Karpas-422 (cell line): ENCODE measurements around the gene POU6F2. TPM values are rescaled to one million over a fixed set of nuclear protein-coding genes. Genes with fewer than 3 reads are reported as not detected.
A peak's percentile ranks its signal among the peaks of the same experiment; 100 is the strongest.

Experiments used
- DNase-seq: peaks from one replicate; pipeline ENCODE4 v3.0.0-alpha.2; 2015
- H2AFZ ChIP-seq: fragments of 200-600 bp; sonication (generic); 2 replicates; pipeline ENCODE4 v1.6.1; 2014; ENCODE audit warnings: antibody characterized with exemption, low read length, mixed read lengths
- H3K27ac ChIP-seq: fragments of 200-600 bp; sonication (generic); 2 replicates; pipeline ENCODE4 v1.5.1; 2014; ENCODE audit warnings: mild to moderate bottlenecking, low read length, moderate library complexity
- H3K27me3 ChIP-seq: fragments of 200-600 bp; sonication (generic); 2 replicates; pipeline ENCODE4 v1.6.1; 2014; ENCODE audit warnings: low read length, mixed read lengths
- H3K36me3 ChIP-seq: fragments of 200-600 bp; sonication (generic); 2 replicates; pipeline ENCODE4 v1.6.1; 2014; ENCODE audit warnings: low read length, mixed read lengths; ENCODE audit not compliant: insufficient read depth
- H3K4me1 ChIP-seq: fragments of 200-600 bp; sonication (generic); 2 replicates; pipeline ENCODE4 v1.6.1; 2014; ENCODE audit warnings: mild to moderate bottlenecking, low read length, mixed read lengths
- H3K4me2 ChIP-seq: fragments of 200-600 bp; sonication (generic); 2 replicates; pipeline ENCODE4 v1.6.1; 2014; ENCODE audit warnings: low read length, low read depth, mild to moderate bottlenecking; ENCODE audit not compliant: poor library complexity, severe bottlenecking
- H3K4me3 ChIP-seq: fragments of 200-600 bp; sonication (generic); 2 replicates; pipeline ENCODE4 v1.5.1; 2014; ENCODE audit warnings: mild to moderate bottlenecking, antibody characterized with exemption, low read length, mixed read lengths
- H3K79me2 ChIP-seq: fragments of 200-600 bp; sonication (generic); 2 replicates; pipeline ENCODE4 v1.6.1; 2014; ENCODE audit warnings: mild to moderate bottlenecking, low read length, mixed read lengths
- H3K9ac ChIP-seq: fragments of 200-600 bp; sonication (generic); 2 replicates; pipeline ENCODE4 v1.6.0; 2014; ENCODE audit warnings: low read length
- H3K9me2 ChIP-seq: fragments of 200-600 bp; sonication (generic), shearing (Covaris generic); replicated peaks from 2 replicates; pipeline ENCODE4 v1.6.0; 2014; ENCODE audit warnings: mild to moderate bottlenecking, low read length, moderate library complexity; ENCODE audit not compliant: insufficient read depth
- H3K9me3 ChIP-seq: fragments of 300-700, 200-600 bp; sonication (generic); 2 replicates; pipeline ENCODE4 v1.6.1; 2014; ENCODE audit warnings: low read length, mixed read lengths
- H4K20me1 ChIP-seq: fragments of 200-600 bp; sonication (generic); 2 replicates; pipeline ENCODE4 v1.6.1; 2014; ENCODE audit warnings: mild to moderate bottlenecking, antibody characterized with exemption, low read length, low read depth; ENCODE audit not compliant: insufficient read depth
- total RNA-seq: library from RNA; depleted of rRNA; stranded (reverse); fragments of >200 nt; shearing (Covaris generic); gene quantifications from 2 replicates; pipeline ENCODE4 v1.2.3, GENCODE V29; 2014; ENCODE audit warnings: low replicate concordance

Gene POU6F2
- total RNA-seq, 1 experiment from 2014 or later = not detected

DNA sequence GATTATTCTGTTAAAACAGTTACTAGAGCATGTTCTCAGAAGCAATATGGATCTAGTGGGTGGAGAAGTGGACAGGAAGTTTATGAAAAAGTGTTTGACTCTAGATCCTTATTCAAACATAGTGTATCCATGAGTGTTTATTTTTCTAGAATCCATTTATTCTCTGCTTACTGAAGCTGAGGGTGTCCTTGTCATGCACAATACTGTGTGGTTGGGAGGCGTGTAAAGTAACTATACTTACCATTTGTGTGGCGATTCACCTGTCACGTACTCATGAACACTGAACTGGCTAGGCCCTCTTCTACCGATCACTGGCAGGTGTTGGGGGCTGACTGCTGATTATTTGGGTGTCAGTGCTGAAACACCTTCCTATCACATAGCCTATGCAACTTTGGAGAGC, 74.0 kb downstream of the POU6F2 start:
- Histone ChIP-seq H3K79me2 (no peaks in the 10 kb centered on the region), H4K20me1 (no peaks in the 10 kb centered on the region), H3K9me3 (no peaks in the 10 kb centered on the region), H3K4me1 (no peaks in the 10 kb centered on the region), H2AFZ (no peak overlapping the region), H3K4me3 (no peak overlapping the region), H3K9ac (no peak overlapping the region), H3K36me3 (no peaks in the 10 kb centered on the region), H3K27ac (no peak overlapping the region), H3K4me2 (no peak overlapping the region), H3K9me2 (no peaks in the 10 kb centered on the region), H3K27me3 (no peaks in the 10 kb centered on the region)
- DNase-seq = no peak

DNA sequence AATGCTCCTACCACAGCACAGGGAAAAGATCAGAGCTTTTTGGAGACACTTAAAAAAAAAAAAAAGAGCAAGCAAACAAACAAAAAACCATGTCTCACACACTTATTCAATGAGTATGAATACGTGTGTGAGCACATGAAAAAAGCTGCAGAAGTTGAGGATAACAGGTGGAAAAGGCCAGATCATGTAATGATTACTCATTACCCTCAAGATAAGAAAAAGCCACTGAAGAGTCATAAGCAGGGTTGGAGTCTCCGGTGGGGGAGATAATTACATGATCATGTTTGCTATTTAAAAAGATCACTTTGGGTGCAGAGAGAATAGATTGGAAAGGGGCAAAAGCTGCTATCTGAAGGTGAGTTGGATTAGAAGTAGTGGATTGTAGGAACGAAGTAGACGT, 77.0 kb downstream of the POU6F2 start:
- H3K36me3 ChIP-seq = no peaks in the 10 kb centered on the region
- no peaks in the 10 kb centered on the region for H3K4me1 ChIP-seq
- no peaks in the 10 kb centered on the region for H3K79me2 ChIP-seq
- H4K20me1 ChIP-seq = no peaks in the 10 kb centered on the region
- H2AFZ ChIP-seq = no peak overlapping the region
- no peaks in the 10 kb centered on the region for H3K9me3 ChIP-seq
- H3K4me2 ChIP-seq = no peak overlapping the region
- H3K9ac ChIP-seq = no peak overlapping the region
- no peak overlapping the region for H3K4me3 ChIP-seq
- no peaks in the 10 kb centered on the region for H3K27me3 ChIP-seq
- no peaks in the 10 kb centered on the region for H3K9me2 ChIP-seq
- no peak overlapping the region for H3K27ac ChIP-seq
- no peak for DNase-seq

DNA sequence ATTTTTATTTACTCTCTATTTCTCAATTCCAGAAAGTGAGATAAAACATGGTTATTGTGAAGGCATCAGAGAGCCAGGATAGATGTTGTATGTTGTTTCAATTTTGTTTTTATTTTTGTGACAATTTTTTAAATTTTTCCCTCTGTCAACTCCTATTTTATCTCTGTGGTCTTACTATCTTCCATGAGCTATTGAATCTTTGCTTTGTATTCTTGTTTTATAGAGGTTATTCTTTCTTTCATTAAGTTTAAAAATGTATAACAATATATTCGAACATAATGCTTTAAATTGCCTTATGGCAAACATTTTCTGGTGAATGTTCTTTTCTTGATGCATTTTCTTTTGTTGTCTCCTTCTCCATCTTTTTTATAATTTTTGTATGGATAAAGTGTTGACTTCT, 78.4 kb downstream of the POU6F2 start:
- Histone ChIP-seq H3K4me3 (no peak overlapping the region), H3K9ac (no peak overlapping the region), H3K4me1 (no peaks in the 10 kb centered on the region), H3K9me3 (no peaks in the 10 kb centered on the region), H3K27ac (no peak overlapping the region), H3K79me2 (no peaks in the 10 kb centered on the region), H3K27me3 (no peaks in the 10 kb centered on the region), H4K20me1 (no peaks in the 10 kb centered on the region), H2AFZ (no peak overlapping the region), H3K36me3 (no peaks in the 10 kb centered on the region), H3K9me2 (no peaks in the 10 kb centered on the region), H3K4me2 (no peak overlapping the region)
- DNase-seq = no peak

DNA sequence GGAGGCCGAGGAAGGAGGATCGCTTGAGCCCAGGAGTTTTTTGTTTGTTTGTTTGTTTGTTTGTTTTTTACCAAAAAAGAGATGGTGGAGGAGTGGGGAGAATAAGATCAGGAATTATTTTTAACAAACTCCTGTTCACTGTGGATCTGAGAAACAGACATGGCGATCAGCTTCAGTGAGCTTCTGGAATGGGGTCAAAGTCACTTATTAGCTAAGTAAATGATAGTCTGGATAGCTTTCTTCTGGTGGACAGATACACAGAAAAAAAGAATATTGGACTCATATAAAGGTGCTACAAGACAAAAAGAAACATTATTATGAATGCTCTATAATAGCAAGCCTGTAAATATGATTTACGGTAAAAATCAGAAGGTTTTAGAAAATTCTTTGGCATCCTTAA, 85.1 kb downstream of the POU6F2 start:
- Histone ChIP-seq H3K9ac (no peak overlapping the region), H4K20me1 (no peaks in the 10 kb centered on the region), H3K36me3 (no peaks in the 10 kb centered on the region)

DNA sequence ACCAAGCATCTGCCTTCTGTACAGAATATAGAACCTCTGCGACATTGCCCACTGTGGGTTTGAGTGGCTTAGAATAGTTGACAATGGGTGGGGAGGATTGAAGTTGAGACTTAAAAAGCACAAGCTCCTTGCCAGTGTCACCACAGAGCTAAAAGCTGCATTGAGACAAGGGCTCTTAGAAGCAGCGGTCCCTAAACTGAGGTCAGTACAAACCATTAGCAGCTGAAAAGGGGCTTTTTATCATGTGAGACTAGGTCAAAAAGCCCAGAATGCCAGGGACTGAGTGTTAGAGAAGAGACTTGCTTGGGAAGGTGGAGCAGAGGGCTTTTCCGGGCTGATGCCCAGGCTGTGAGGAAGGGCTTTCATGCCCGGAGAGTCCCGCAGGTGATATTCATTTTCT, 91.3 kb downstream of the POU6F2 start:
- no peaks in the 10 kb centered on the region for H3K9me3 ChIP-seq
- no peak overlapping the region for H3K4me2 ChIP-seq
- H3K79me2 ChIP-seq = no peaks in the 10 kb centered on the region
- H3K4me1 ChIP-seq = no peaks in the 10 kb centered on the region; the same call in 1 of the 2 replicates
- no peak overlapping the region for H3K27ac ChIP-seq
- H3K36me3 ChIP-seq = no peaks in the 10 kb centered on the region
- no peak overlapping the region for H3K9ac ChIP-seq
- H4K20me1 ChIP-seq = no peaks in the 10 kb centered on the region
- no peaks in the 10 kb centered on the region for H3K27me3 ChIP-seq
- H2AFZ ChIP-seq = no peak overlapping the region
- no peak for DNase-seq
- no peaks in the 10 kb centered on the region for H3K9me2 ChIP-seq
- H3K4me3 ChIP-seq = no peak overlapping the region

More for the DNA sequence above, 85.1 kb downstream of the POU6F2 start:
- Histone ChIP-seq H3K4me3 (no peak overlapping the region), H3K4me1 (no peaks in the 10 kb centered on the region), H3K9me3 (no peaks in the 10 kb centered on the region), H3K4me2 (no peak overlapping the region), H2AFZ (no peak overlapping the region), H3K27ac (no peak overlapping the region), H3K79me2 (no peaks in the 10 kb centered on the region), H3K9me2 (no peaks in the 10 kb centered on the region), H3K27me3 (no peaks in the 10 kb centered on the region)
- DNase-seq = no peak

DNA sequence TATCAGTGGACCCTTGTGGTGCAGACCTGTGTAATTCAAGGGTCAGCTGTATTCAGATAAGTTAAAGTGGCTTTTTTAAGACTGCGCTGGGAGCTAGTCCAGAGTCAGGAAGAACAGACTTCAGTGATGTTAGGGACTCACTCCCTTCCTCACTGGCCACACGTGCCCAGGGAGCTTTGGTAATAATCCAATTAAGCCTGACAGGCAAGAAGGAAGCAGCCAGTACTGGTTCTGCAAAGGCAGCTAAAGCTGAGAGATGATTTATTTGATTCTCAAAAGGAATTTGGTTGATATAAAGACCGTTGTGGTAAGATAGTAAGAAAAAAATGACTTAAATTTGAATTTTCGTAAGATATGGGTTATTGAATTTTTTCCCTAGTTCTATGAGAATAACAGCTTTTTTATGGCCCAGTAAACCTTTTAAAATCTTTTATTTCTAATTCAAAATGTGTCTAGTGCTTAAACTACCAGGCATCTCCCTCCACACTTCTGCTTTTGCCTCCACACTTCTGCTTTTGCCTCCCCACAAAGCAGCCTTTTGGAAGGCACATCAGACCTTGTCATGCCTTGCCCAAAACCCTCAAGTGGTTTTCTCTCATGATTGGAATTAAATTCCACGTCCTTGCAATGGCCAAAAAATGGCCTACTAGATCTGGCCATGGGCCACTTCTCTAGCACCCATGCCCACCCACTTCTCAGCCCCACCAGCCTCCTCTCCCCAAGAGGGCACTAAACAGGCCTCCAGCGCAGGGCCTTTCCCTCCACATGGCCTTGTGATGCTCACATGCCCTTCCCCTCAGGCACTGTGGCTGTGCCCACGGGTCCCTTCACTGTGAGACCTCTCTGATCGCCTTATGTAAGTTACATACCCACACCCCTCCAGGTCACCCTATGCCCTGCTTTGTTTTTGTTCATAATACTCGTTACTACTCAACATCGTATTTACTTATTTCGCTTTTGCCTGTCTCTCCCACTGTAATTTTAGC, 92.5 kb downstream of the POU6F2 start:
- H3K27ac ChIP-seq = no peak overlapping the region
- H3K79me2 ChIP-seq = no peaks in the 10 kb centered on the region
- H3K4me3 ChIP-seq = no peak overlapping the region
- H3K9ac ChIP-seq = no peak overlapping the region
- H3K4me2 ChIP-seq = no peak overlapping the region
- H3K9me2 ChIP-seq = no peaks in the 10 kb centered on the region
- no peaks in the 10 kb centered on the region for H4K20me1 ChIP-seq
- no peaks in the 10 kb centered on the region for H3K9me3 ChIP-seq
- no peaks in the 10 kb centered on the region for H3K27me3 ChIP-seq
- no peaks in the 10 kb centered on the region for H3K36me3 ChIP-seq
- H2AFZ ChIP-seq = no peak overlapping the region
- peak; percentile 54 for DNase-seq
- H3K4me1 ChIP-seq = no peaks in the 10 kb centered on the region; the same call in 1 of the 2 replicates

DNA sequence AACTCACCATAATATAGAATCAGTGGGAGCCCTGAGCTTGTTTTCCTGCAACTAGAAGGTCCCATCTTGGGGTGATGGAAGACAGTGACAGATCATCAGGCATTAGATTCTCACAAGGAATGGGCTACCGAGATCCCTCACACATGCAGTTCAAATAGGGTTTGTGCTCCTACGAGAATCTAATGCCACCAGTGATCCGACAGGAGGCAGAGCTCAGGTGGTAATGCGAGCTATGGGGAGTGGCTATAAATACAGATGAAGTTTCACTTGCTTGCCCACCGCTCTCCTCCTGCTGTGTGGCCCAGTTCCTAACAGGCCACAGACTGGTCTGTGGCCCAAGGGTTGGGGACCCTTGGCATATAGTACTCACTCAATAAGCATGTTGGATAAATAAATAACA, 93.4 kb downstream of the POU6F2 start:
- no peaks in the 10 kb centered on the region for H3K27me3 ChIP-seq
- H3K79me2 ChIP-seq = no peaks in the 10 kb centered on the region
- H3K9me3 ChIP-seq = no peaks in the 10 kb centered on the region
- DNase-seq = no peak
- H3K27ac ChIP-seq = no peak overlapping the region
- no peaks in the 10 kb centered on the region; the same call in 1 of the 2 replicates for H3K4me1 ChIP-seq
- H4K20me1 ChIP-seq = no peaks in the 10 kb centered on the region
- no peak overlapping the region for H2AFZ ChIP-seq
- no peaks in the 10 kb centered on the region for H3K9me2 ChIP-seq
- H3K4me2 ChIP-seq = no peak overlapping the region
- H3K4me3 ChIP-seq = no peak overlapping the region
- H3K9ac ChIP-seq = no peak overlapping the region
- H3K36me3 ChIP-seq = no peaks in the 10 kb centered on the region

DNA sequence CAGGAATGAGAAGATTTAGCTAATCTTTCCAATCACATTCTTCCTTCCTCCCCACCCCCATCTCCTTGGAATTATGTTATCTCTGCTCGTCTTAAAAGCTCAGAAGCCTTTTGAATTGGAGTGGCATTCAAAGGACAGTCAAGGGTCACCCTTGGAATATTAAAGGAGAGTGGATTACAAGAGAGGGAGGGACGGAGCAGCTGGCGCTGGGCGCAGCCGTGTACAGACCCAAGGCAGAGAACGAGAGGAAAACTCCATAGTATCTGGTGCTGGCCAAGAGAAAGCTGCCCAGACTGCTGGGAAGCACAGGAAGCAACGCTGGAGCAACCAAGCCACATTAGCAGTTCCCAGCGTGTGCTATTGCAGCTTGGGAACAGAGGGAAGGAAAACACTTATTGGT, 95.7 kb downstream of the POU6F2 start:
- Histone ChIP-seq H2AFZ (no peak overlapping the region), H3K27ac (no peak overlapping the region)

More for the DNA sequence above, 95.7 kb downstream of the POU6F2 start:
- no peak overlapping the region for H3K4me2 ChIP-seq
- H3K79me2 ChIP-seq = no peaks in the 10 kb centered on the region
- no peak overlapping the region for H3K4me3 ChIP-seq
- no peak for DNase-seq
- no peaks in the 10 kb centered on the region; the same call in 1 of the 2 replicates for H3K4me1 ChIP-seq
- no peaks in the 10 kb centered on the region for H3K9me3 ChIP-seq
- no peak overlapping the region for H3K9ac ChIP-seq
- H3K27me3 ChIP-seq = no peaks in the 10 kb centered on the region
- no peaks in the 10 kb centered on the region for H4K20me1 ChIP-seq
- no peaks in the 10 kb centered on the region for H3K9me2 ChIP-seq
- no peaks in the 10 kb centered on the region for H3K36me3 ChIP-seq
